Retinal pigment epithelial cell (primary cell): ENCODE measurements around the gene SLCO2A1.
A peak's percentile ranks its signal among the peaks of the same experiment; 100 is the strongest.

Experiments
- DNase-seq: peaks from one replicate; pipeline ENCODE4 v3.0.0-alpha.2; 2010; ENCODE audit warnings: low read depth
- H3K4me3 ChIP-seq: 2 replicates; pipeline ENCODE4 v1.5.1; 2011; ENCODE audit warnings: mild to moderate bottlenecking, low read length, control low read depth, moderate library complexity
- CTCF ChIP-seq: conservative IDR thresholded peaks from 2 replicates; pipeline ENCODE4 v1.5.1; 2011; ENCODE audit warnings: low read depth, low read length, control low read depth, inconsistent platforms

SLCO2A1 gene

GRCh38 chr3:133970916-133971315 is 58.8 kb downstream of the SLCO2A1 start:
- TF ChIP-seq CTCF: no peak
- no peak overlapping the region for H3K4me3 ChIP-seq
- DNase-seq: no peak

GRCh38 chr3:133970339-133970738 is 59.4 kb downstream of the SLCO2A1 start:
- no peak overlapping the region for H3K4me3 ChIP-seq
- no peak for DNase-seq
- no peak for TF ChIP-seq CTCF

GRCh38 chr3:133967992-133968892 is 61.5 kb downstream of the SLCO2A1 start:
- TF ChIP-seq CTCF: no peak
- DNase-seq: no peak
- no peak overlapping the region for H3K4me3 ChIP-seq

GRCh38 chr3:133966954-133967353 is 62.8 kb downstream of the SLCO2A1 start:
- DNase-seq: no peak
- no peak for TF ChIP-seq CTCF
- no peak overlapping the region for H3K4me3 ChIP-seq

GRCh38 chr3:133965906-133966305 is 63.8 kb downstream of the SLCO2A1 start:
- no peak overlapping the region for H3K4me3 ChIP-seq
- DNase-seq: no peak
- TF ChIP-seq CTCF: no peak

GRCh38 chr3:133965013-133965570 is 64.6 kb downstream of the SLCO2A1 start:
- no peak overlapping the region for H3K4me3 ChIP-seq
- DNase-seq: no peak
- no peak for TF ChIP-seq CTCF

- no peak for DNase-seq
- TF ChIP-seq CTCF: peak; percentile 43
- no peak overlapping the region for H3K4me3 ChIP-seq
Observed at GRCh38 chr3:133964547-133964946, 65.2 kb downstream of the SLCO2A1 start.
